Measurements from ENCODE around the gene POU3F1. TPM values are rescaled to one million over a fixed set of nuclear protein-coding genes. Genes with fewer than 3 reads are reported as not detected.
A peak's percentile ranks its signal among the peaks of the same experiment; 100 is the strongest.

POU3F1 gene
- total RNA-seq, 1 donor from 2014 or later, result 0.45 TPM

DNA sequence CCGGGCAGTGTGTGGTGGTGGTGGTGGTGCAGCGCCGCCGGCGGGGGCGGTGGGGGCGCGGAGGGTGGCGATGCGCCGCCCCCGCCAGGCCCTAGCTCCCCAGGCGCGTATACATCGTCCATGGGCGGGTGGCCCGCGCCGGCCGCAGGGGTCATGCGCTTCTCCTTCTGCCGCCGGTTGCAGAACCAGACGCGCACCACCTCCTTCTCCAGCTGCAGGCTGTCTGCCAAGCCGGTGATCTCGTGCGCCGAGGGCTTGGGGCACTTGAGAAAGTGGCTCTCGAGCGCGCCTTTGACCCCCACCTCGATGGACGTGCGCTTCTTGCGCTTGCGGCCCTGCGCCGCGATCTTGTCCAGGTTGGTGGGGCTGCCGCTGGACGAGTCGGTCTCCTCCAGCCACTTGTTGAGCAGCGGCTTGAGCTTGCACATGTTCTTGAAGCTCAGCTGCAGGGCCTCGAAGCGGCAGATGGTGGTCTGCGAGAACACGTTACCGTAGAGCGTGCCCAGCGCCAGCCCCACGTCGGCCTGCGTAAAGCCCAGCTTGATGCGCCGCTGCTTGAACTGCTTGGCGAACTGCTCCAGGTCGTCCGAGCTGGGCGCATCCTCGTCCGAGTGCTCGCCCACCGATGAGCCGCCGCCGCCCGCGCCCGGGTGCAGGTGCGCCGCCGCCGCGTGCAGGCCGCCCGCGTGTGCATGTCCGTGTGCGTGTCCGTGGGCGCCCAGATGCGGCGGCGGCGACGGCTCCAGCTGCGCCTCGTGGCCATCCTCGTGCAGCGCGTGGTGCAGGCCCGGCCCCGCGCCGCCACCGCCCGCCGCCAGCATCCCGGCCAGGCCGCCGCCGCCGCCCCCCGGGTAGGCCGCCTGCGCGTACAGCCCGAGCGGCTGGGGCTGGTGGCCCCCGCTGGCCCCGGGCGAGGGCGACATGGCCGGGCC is 926 bp downstream of the POU3F1 start:
- H3K4me3 Mint-ChIP-seq, result peak overlapping the region; percentile 43
- TF ChIP-seq, protein P1, sequence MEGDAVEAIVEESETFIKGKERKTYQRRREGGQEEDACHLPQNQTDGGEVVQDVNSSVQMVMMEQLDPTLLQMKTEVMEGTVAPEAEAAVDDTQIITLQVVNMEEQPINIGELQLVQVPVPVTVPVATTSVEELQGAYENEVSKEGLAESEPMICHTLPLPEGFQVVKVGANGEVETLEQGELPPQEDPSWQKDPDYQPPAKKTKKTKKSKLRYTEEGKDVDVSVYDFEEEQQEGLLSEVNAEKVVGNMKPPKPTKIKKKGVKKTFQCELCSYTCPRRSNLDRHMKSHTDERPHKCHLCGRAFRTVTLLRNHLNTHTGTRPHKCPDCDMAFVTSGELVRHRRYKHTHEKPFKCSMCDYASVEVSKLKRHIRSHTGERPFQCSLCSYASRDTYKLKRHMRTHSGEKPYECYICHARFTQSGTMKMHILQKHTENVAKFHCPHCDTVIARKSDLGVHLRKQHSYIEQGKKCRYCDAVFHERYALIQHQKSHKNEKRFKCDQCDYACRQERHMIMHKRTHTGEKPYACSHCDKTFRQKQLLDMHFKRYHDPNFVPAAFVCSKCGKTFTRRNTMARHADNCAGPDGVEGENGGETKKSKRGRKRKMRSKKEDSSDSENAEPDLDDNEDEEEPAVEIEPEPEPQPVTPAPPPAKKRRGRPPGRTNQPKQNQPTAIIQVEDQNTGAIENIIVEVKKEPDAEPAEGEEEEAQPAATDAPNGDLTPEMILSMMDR (IDR thresholded peaks at IDR 0.05; ENCODE audit: unreplicated experiment), result no peak
- no peak overlapping the region for H3K27ac Mint-ChIP-seq
- peaks cover 82% of the 10 kb centered on the region for H3K27me3 Mint-ChIP-seq (ENCODE audit: low read depth)
- peaks cover 9% of the 10 kb centered on the region for H3K4me1 Mint-ChIP-seq
- no peaks in the 10 kb centered on the region for H3K9me3 Mint-ChIP-seq
- H3K36me3 Mint-ChIP-seq, result no peaks in the 10 kb centered on the region
- no peak for DNase-seq (ENCODE audit: low spot score in 2 of 2, unreplicated experiment in 2 of 2)

DNA sequence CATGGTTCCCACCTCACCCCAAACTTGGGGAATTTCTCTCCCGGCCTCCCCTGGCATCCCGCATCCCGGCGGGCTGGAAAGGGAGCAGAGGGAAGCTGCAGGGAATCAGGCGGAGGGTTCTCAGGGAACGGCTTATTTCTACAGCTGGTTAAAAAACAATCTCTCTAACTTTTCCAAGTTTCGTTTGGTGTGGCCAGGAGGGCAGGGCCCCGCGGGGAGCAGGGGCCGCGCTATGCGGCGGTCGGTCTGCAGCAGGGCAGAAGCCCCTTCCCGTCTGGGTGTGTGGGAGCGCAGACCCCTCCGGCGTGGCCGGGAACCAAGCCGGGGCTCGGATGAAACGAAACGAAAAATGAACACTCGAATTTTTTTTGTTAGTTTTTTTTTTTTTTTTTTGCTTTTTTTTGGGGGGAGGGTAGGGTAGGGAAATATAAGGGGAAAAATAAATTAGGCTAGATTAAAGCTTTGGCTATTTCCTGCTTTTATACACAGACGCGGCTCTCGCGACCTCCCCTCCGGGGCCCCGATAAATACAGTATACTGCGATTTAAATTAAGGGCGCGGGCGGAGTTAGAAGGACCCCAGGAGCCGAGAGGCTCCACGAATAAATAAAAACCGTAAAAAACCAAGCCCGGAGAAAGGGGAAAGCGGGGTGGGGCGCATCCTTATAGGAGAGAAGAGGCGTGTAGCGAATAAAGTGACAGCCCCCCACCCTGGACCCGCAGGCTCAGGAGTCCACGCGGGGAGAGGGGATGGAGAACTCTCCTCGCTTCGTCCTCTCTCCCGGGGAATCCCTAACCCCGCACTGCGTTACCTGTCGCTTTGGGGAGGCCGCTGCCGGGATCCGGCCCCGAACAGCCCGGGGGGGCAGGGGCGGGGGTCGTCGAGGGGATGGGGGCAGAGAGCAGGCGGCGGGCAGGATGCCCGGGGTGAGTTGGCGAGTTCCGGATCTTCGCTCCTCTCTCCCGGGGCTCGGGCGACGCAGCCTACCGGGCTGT is 2.1 kb downstream of the POU3F1 start:
- DNase-seq (ENCODE audit: low spot score in 2 of 2, unreplicated experiment in 2 of 2), result no peak
- Mint-ChIP-seq H3K4me1 (peaks cover 6% of the 10 kb centered on the region), H3K27ac (no peak overlapping the region), H3K9me3 (no peaks in the 10 kb centered on the region), H3K4me3 (peak overlapping the region; percentile 40), H3K36me3 (no peaks in the 10 kb centered on the region), H3K27me3 (ENCODE audit: low read depth) (peaks cover 82% of the 10 kb centered on the region)
- TF ChIP-seq, protein P1 (IDR thresholded peaks at IDR 0.05; ENCODE audit: unreplicated experiment), result no peak

DNA sequence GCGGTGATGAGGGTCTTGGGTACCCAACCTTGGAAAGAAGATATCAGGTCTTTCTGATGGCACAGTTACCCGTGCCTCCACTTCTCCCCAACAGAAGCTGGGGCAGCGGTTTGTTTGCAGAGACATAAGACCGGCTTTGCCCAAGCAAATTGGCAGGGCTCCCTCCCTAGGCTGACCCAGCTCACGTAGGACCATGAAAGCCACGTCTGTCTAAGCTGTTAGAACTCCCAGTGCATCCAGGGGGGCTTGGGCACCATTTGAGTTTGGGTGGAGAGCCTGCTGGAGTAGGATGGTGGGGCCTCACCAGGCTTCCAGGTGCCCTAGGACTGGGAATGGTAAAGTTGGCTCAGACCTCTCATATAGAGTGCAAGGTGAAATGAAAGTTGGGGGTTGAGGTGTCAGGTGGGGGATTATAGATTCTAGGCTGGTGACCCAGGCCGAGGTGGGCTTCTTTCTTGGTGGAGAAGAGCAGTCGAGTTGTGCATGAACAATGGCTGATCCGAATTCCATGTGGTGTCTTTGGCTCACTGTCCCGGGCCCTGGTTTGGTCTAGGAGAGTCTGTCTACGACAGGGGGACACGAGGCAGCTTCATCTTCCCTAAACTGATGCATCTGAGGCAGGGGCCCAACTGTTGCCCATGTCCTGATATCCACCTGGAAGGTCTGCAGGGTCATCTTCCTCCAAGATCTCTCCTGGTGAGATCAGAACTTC is 3.4 kb downstream of the POU3F1 start:
- Mint-ChIP-seq H3K27ac (no peak overlapping the region), H3K27me3 (ENCODE audit: low read depth) (peaks cover 82% of the 10 kb centered on the region), H3K4me3 (no peak overlapping the region)

DNA sequence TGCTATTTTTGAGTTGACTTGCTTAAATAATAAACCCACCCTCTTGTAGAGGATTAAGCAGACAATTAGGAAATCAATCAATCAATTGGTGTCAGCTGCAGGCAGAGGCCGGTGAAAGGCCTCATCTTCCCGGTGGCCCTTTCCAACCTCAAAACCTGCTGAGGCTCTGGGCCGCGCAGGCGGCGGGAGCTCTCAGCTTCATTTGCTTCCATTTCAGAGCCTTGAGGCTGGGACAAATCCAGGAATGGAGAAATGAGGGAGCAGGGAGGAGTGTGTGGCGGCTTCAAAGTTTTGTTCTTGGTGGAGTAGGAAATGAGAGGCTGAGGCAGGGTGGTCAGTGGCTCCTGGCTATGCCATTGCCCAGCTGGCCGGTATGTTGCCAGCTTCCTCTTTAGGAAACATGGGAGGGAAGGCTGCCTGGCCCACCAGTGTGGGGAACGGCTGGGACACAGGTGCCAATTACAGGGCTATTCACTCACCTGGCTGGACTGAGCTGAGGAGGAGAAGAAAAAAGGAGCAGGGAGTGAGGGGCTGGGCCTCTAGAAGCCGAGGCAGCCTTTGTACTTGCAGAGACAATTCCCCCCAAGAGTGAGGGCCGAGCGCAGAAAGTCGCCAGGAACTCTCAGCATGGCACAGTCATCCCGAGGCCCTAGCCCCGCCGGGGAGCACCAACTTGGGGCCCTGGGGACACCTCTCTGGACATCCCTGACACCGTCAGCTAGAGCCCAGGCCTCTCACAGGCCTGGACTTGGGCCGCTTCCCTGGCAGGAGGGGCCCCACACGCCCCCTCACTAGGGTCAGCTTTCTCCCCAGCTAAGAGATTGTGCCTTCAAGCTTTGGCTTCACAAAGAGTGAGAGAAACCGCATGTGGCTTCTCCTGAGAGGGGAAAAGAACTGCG is 4.4 kb downstream of the POU3F1 start:
- H3K9me3 Mint-ChIP-seq, result no peaks in the 10 kb centered on the region
- no peak overlapping the region for H3K27ac Mint-ChIP-seq
- peaks cover 78% of the 10 kb centered on the region for H3K27me3 Mint-ChIP-seq (ENCODE audit: low read depth)
- no peak for DNase-seq (ENCODE audit: low spot score in 2 of 2, unreplicated experiment in 2 of 2)
- TF ChIP-seq, protein P1 (IDR thresholded peaks at IDR 0.05; ENCODE audit: unreplicated experiment), result no peak
- no peaks in the 10 kb centered on the region for H3K36me3 Mint-ChIP-seq
- no peak overlapping the region for H3K4me3 Mint-ChIP-seq
- H3K4me1 Mint-ChIP-seq, result peaks cover 4% of the 10 kb centered on the region

More for the DNA sequence above, 3.4 kb downstream of the POU3F1 start:
- no peak for DNase-seq (ENCODE audit: low spot score in 2 of 2, unreplicated experiment in 2 of 2)
- TF ChIP-seq, protein P1 (IDR thresholded peaks at IDR 0.05; ENCODE audit: unreplicated experiment), result no peak
- H3K9me3 Mint-ChIP-seq, result no peaks in the 10 kb centered on the region
- no peaks in the 10 kb centered on the region for H3K36me3 Mint-ChIP-seq
- H3K4me1 Mint-ChIP-seq, result peaks cover 6% of the 10 kb centered on the region

All from mesothelial cell of epicardium (in vitro differentiated cells).